Tibial nerve (tissue), 4 donors: ENCODE data around the gene BCAS3.

Experiments used
- EP300 ChIP-seq, 2 donors: sonication (generic); formaldehyde crosslinking; IDR thresholded peaks; one replicate each; pipeline ENCODE4 v1.6.1; 2017; ENCODE audit warnings: antibody characterized with exemption in 2 of 2, mild to moderate bottlenecking in 1 of 2
- POLR2A ChIP-seq, 2 donors: fragments of 450-650 bp; IDR thresholded peaks; one replicate each; pipeline ENCODE4 v1.6.1; 2017; ENCODE audit warnings: antibody characterized with exemption in 2 of 2, mild to moderate bottlenecking in 2 of 2, moderate library complexity in 2 of 2
- TF ChIP-seq, protein P1 (sequence below), 5 experiments: fragments of 200-600 bp in 3 of 5; fragments of 450-650 bp in 2 of 5; sonication (generic) in 3 of 5; IDR thresholded peaks; one replicate each; pipeline ENCODE4 v1.5.1; 2016 to 2019; ENCODE audit warnings: antibody characterized with exemption in 5 of 5, mild to moderate bottlenecking in 3 of 5, moderate library complexity in 2 of 5

DNA sequence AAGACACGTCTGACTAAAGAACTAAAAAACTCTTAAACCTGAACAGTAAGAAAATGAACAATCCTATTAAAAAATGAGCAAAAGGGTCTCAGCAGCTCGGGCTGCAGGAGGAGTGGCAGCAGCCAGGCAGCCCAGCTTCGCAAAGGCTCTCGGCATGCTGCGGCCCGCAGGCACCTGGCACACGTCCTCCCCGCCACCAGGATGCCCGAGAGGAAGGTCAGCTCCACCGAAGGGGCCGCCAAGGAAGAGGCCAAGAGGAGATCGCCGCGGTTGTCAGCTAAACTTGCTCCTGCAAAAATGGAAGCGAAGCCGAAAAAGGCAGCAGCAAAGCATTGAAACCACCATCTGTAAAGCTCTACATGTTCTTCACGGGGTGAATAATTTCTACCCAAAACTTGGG lies 173.5 kb downstream of the BCAS3 start:
- TF ChIP-seq, protein P1, sequence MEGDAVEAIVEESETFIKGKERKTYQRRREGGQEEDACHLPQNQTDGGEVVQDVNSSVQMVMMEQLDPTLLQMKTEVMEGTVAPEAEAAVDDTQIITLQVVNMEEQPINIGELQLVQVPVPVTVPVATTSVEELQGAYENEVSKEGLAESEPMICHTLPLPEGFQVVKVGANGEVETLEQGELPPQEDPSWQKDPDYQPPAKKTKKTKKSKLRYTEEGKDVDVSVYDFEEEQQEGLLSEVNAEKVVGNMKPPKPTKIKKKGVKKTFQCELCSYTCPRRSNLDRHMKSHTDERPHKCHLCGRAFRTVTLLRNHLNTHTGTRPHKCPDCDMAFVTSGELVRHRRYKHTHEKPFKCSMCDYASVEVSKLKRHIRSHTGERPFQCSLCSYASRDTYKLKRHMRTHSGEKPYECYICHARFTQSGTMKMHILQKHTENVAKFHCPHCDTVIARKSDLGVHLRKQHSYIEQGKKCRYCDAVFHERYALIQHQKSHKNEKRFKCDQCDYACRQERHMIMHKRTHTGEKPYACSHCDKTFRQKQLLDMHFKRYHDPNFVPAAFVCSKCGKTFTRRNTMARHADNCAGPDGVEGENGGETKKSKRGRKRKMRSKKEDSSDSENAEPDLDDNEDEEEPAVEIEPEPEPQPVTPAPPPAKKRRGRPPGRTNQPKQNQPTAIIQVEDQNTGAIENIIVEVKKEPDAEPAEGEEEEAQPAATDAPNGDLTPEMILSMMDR (IDR thresholded peaks at IDR 0.05) = no peak
- TF ChIP-seq POLR2A (IDR thresholded peaks at IDR 0.05) = no peak
- no peak for TF ChIP-seq EP300 (IDR thresholded peaks at IDR 0.05)
